Smooth muscle cell (in vitro differentiated cells): ENCODE results near the gene CLSTN2. TPM values are rescaled to one million over a fixed set of nuclear protein-coding genes. Genes with fewer than 3 reads are reported as not detected.

Experiments used
- DNase-seq: peaks from one replicate; lab custom pipeline; 2025; ENCODE audit not compliant: unreplicated experiment; lab: John Stamatoyannopoulos, UW
- H2AFZ ChIP-seq: fragments of 200-600 bp; sonication (generic); 2 replicates; pipeline ENCODE4 v1.6.0; 2016; ENCODE audit warnings: antibody characterized with exemption, low read depth, mild to moderate bottlenecking
- H3F3A ChIP-seq: fragments of 200-600 bp; sonication (generic); 2 replicates; pipeline ENCODE4 v1.6.0; 2017; ENCODE audit warnings: antibody characterized with exemption, low read depth
- H3K27ac ChIP-seq: fragments of 200-600 bp; sonication (generic); 2 replicates; pipeline ENCODE4 v1.5.1; 2016; ENCODE audit warnings: low read depth, mild to moderate bottlenecking
- H3K27me3 ChIP-seq: fragments of 200-600 bp; sonication (generic); 2 replicates; pipeline ENCODE4 v1.6.1; 2016; ENCODE audit warnings: low read depth, mild to moderate bottlenecking
- H3K36me3 ChIP-seq: fragments of 200-600 bp; sonication (generic); 2 replicates; pipeline ENCODE4 v1.5.1; 2016; ENCODE audit warnings: low read depth
- H3K4me1 ChIP-seq: fragments of 200-600 bp; sonication (generic); 2 replicates; pipeline ENCODE4 v1.5.1; 2016; ENCODE audit warnings: low read depth
- H3K4me2 ChIP-seq: fragments of 200-600 bp; sonication (generic); 2 replicates; pipeline ENCODE4 v1.6.0; 2016; ENCODE audit warnings: mild to moderate bottlenecking
- H3K4me3 ChIP-seq: fragments of 200-600 bp; sonication (generic); 2 replicates; pipeline ENCODE4 v1.5.1; 2016; ENCODE audit warnings: mild to moderate bottlenecking
- H3K79me2 ChIP-seq: fragments of 200-600 bp; sonication (generic); 2 replicates; pipeline ENCODE4 v1.6.0; 2016; ENCODE audit warnings: low read depth, mild to moderate bottlenecking
- H3K9ac ChIP-seq: fragments of 200-600 bp; sonication (generic); 2 replicates; pipeline ENCODE4 v1.6.0; 2016; ENCODE audit warnings: low read depth
- H3K9me3 ChIP-seq: fragments of 200-600 bp; sonication (generic); replicated peaks from 2 replicates; pipeline ENCODE4 v1.5.1; 2016; ENCODE audit warnings: low read depth
- H4K20me1 ChIP-seq: fragments of 200-600 bp; sonication (generic); 2 replicates; pipeline ENCODE4 v1.6.0; 2016; ENCODE audit warnings: low read depth
- WGBS: methylation state at CpG from one replicate; pipeline ENCODE4 v1.1.7; 2016; ENCODE audit warnings: low lambda C conversion rate; 5-methylcytosine and 5-hydroxymethylcytosine counted together
- polyA plus RNA-seq: library from polyadenylated mRNA; unstranded; fragments of >200 nt; fragmentation: Nextera tagmentation; extraction: Ambion mirVana; gene quantifications from 2 replicates; pipeline ENCODE4 v1.2.1, GENCODE V29; 2016
- small RNA-seq: library from RNA; depleted of rRNA; stranded (forward); fragments of <200 nt; gene quantifications from one replicate; pipeline ENCODE3, GENCODE V24; 2014
- total RNA-seq: library from RNA; depleted of rRNA; stranded (reverse); fragments of >200 nt; gene quantifications from 2 replicates; pipeline ENCODE4 v1.2.3, GENCODE V29; 2014
- TF ChIP-seq, protein P1 (sequence below): fragments of 200-600 bp; sonication (generic); IDR thresholded peaks from 2 replicates; pipeline ENCODE4 v1.5.1; 2017; ENCODE audit warnings: borderline replicate concordance, mild to moderate bottlenecking, antibody characterized with exemption; ENCODE audit not compliant: insufficient read depth, poor library complexity, severe bottlenecking

CLSTN2 gene
- total and polyA plus RNA-seq, 2 experiments from 2014 or later = 0.91 to 1.5 TPM

DNA sequence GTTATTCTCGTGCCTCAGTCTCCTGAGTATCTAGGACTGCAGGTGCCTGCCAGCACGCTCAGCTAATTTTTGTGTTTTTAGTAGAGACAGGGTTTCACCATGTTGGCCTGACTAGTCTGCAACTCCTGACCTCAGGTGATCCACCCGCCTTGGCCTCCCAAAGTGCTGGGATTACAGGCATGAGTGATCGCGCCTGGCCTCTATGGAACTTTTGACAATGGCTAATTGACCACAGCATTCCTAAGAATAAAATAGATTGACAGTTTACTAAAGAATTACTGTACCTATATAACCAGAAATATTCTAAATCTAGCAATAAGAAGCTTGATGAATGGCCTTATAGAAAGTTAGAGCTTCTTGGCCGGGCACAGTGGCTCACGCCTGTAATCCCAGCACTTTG lies 691.9 kb downstream of the CLSTN2 start:
- WGBS = 97% methylated on average over 7 of the region's 7 CpGs
- no peaks in the 10 kb centered on the region for H4K20me1 ChIP-seq

More for the DNA sequence above, 691.9 kb downstream of the CLSTN2 start:
- no peak overlapping the region for H3K27ac ChIP-seq
- no peak overlapping the region for H2AFZ ChIP-seq
- no peaks in the 10 kb centered on the region for H3K9me3 ChIP-seq
- H3F3A ChIP-seq = no peaks in the 10 kb centered on the region
- H3K27me3 ChIP-seq = no peaks in the 10 kb centered on the region
- no peak for DNase-seq
- H3K36me3 ChIP-seq = no peaks in the 10 kb centered on the region
- no peaks in the 10 kb centered on the region for H3K4me1 ChIP-seq
- H3K4me2 ChIP-seq = no peak overlapping the region
- no peak overlapping the region for H3K4me3 ChIP-seq
- no peak overlapping the region for H3K9ac ChIP-seq
- TF ChIP-seq, protein P1, sequence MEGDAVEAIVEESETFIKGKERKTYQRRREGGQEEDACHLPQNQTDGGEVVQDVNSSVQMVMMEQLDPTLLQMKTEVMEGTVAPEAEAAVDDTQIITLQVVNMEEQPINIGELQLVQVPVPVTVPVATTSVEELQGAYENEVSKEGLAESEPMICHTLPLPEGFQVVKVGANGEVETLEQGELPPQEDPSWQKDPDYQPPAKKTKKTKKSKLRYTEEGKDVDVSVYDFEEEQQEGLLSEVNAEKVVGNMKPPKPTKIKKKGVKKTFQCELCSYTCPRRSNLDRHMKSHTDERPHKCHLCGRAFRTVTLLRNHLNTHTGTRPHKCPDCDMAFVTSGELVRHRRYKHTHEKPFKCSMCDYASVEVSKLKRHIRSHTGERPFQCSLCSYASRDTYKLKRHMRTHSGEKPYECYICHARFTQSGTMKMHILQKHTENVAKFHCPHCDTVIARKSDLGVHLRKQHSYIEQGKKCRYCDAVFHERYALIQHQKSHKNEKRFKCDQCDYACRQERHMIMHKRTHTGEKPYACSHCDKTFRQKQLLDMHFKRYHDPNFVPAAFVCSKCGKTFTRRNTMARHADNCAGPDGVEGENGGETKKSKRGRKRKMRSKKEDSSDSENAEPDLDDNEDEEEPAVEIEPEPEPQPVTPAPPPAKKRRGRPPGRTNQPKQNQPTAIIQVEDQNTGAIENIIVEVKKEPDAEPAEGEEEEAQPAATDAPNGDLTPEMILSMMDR = no peak
- H3K79me2 ChIP-seq = no peaks in the 10 kb centered on the region

Small RNA genes within 50 kb of the gene (small RNA-seq; reads per million reads assigned to genes)
- not detected for gene AC048346.1
